Measurements from ENCODE around the gene NALCN.

NALCN gene

GRCh38 chr13:101013245-101013644 is 403.1 kb downstream of the NALCN start:
- no peak for DNase-seq

DNA sequence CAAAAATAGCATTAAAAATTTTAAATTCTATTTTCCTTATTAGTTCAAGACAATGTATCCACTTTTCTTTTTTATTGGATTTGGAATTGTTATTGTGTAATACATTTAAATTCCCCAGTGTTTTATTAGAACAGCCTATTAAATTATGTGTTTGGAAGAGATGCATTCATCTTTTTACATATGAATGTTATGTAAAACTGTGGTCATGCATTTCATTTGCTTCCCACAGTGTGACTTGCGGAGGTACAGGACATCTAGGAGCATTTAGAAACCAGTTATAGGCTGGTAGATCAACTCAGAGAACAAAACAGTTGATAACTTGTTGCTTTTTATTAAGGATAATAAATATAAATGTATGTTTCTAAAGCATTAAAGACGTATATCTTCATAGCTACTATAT is 406.2 kb downstream of the NALCN start:
- no peak for DNase-seq

DNA sequence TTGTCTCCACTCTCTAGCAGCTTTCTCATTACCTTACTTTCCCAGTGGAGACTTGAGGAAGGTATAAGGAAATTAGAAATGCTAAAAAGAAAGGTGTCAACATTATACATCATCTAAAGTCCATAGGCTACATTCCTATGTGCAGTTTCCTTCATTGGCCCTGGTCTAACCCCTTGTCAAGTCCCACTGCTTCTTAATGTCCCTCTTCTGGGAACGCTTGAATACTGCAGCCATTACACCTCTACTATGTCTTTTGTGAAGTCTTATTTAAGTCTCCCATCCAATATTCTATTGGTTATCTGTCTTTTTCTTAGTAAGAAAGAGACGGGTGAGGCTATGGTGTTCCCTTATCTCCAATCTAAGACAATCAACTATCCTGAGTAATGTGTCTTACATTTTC is 409.1 kb downstream of the NALCN start:
- no peak for DNase-seq

All from midbrain (tissue), 1 donor.